Prostate gland (tissue), 2 donors: ENCODE measurements around the gene NPIPA7.
"Not testable (repeated sequence)": the region's sequence is repeated elsewhere in the genome, so short reads cannot be mapped to it uniquely, and the experiment has no call there.

Experiments
- POLR2A ChIP-seq: fragments of 450-650 bp; IDR thresholded peaks from one replicate; pipeline ENCODE4 v1.6.1; 2016; ENCODE audit warnings: antibody characterized with exemption, mild to moderate bottlenecking
- POLR2AphosphoS5 ChIP-seq: sonication (generic); formaldehyde crosslinking; IDR thresholded peaks from one replicate; pipeline ENCODE4 v1.6.1; 2017; ENCODE audit warnings: antibody characterized with exemption
- TF ChIP-seq, protein P1 (sequence below), 4 experiments: fragments of 200-600 bp in 2 of 4; fragments of 450-650 bp in 2 of 4; sonication (generic) in 2 of 4; IDR thresholded peaks; 1 replicate in 3 of 4; 2 replicates in 1 of 4; pipeline ENCODE4 v1.5.1; 2016 to 2019; ENCODE audit warnings: antibody characterized with exemption in 4 of 4, mild to moderate bottlenecking in 2 of 4, moderate library complexity in 2 of 4

DNA sequence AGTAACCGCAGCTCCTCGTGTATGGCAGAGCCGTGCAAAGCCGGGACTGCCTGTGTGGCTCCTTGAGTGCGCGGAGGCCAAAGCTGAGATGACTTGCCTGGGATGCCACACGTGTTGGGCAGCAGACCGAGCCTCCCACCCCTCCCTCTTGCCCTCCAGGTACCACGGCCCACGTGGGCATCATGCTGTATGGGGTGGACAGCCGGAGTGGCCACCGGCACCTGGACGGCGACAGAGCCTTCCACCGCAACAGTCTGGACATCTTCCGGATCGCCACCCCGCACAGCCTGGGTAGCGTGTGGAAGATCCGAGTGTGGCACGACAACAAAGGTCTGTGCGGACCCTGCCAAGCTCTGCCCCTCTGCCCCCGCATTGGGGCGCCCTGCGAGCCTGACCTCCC is 4.7 kb upstream of the NPIPA7 start:
- TF ChIP-seq, protein P1, sequence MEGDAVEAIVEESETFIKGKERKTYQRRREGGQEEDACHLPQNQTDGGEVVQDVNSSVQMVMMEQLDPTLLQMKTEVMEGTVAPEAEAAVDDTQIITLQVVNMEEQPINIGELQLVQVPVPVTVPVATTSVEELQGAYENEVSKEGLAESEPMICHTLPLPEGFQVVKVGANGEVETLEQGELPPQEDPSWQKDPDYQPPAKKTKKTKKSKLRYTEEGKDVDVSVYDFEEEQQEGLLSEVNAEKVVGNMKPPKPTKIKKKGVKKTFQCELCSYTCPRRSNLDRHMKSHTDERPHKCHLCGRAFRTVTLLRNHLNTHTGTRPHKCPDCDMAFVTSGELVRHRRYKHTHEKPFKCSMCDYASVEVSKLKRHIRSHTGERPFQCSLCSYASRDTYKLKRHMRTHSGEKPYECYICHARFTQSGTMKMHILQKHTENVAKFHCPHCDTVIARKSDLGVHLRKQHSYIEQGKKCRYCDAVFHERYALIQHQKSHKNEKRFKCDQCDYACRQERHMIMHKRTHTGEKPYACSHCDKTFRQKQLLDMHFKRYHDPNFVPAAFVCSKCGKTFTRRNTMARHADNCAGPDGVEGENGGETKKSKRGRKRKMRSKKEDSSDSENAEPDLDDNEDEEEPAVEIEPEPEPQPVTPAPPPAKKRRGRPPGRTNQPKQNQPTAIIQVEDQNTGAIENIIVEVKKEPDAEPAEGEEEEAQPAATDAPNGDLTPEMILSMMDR (IDR thresholded peaks at IDR 0.05), result not testable (repeated sequence)
- TF ChIP-seq POLR2AphosphoS5, POLR2A: not testable (repeated sequence)
